Prostate gland (tissue), 2 donors: ENCODE measurements around the gene AGTRAP.

ENCODE experiments used
- CTCF ChIP-seq, 4 experiments: fragments of 200-600 bp in 2 of 4; fragments of 450-650 bp in 2 of 4; sonication (generic) in 2 of 4; IDR thresholded peaks; 1 replicate in 3 of 4; 2 replicates in 1 of 4; pipeline ENCODE4 v1.5.1; 2016 to 2019; ENCODE audit warnings: antibody characterized with exemption in 4 of 4, mild to moderate bottlenecking in 2 of 4, moderate library complexity in 2 of 4
- POLR2A ChIP-seq: fragments of 450-650 bp; IDR thresholded peaks from one replicate; pipeline ENCODE4 v1.6.1; 2016; ENCODE audit warnings: antibody characterized with exemption, mild to moderate bottlenecking

- TF ChIP-seq CTCF (IDR thresholded peaks at IDR 0.05): no peak
- no peak for TF ChIP-seq POLR2A
Observed at GRCh38 chr1:11783556-11783955, 47.6 kb downstream of the AGTRAP start.
